Neuron (in vitro differentiated cells): ENCODE data around the gene SH3GL3.

Experiments
- H2AFZ ChIP-seq: one replicate; pipeline ENCODE4 v1.6.1; 2013; ENCODE audit warnings: low read depth, mild to moderate bottlenecking, inconsistent platforms, low read length, moderate library complexity
- H3K27me3 ChIP-seq: one replicate; pipeline ENCODE4 v1.6.1; 2013; ENCODE audit warnings: low read length; ENCODE audit not compliant: insufficient read depth
- H3K36me3 ChIP-seq: one replicate; pipeline ENCODE4 v1.6.1; 2013; ENCODE audit warnings: low read length; ENCODE audit not compliant: insufficient read depth
- H3K4me1 ChIP-seq: one replicate; pipeline ENCODE4 v1.6.1; 2013; ENCODE audit warnings: low read length; ENCODE audit not compliant: insufficient read depth
- H3K4me3 ChIP-seq: 2 replicates; pipeline ENCODE4 v1.5.1; 2013; ENCODE audit warnings: mild to moderate bottlenecking, low read length, moderate library complexity
- H3K9me3 ChIP-seq: one replicate; pipeline ENCODE4 v1.6.1; 2013; ENCODE audit warnings: low read length

Gene SH3GL3

GRCh38 chr15:83565553-83566159, 118.5 kb downstream of the SH3GL3 start:
- Histone ChIP-seq H3K4me1 (no peaks in the 10 kb centered on the region), H3K27me3 (peaks cover 3% of the 10 kb centered on the region), H3K9me3 (no peaks in the 10 kb centered on the region), H3K36me3 (no peaks in the 10 kb centered on the region), H3K4me3 (no peak overlapping the region), H2AFZ (no peak overlapping the region)

GRCh38 chr15:83567318-83567717, 120.2 kb downstream of the SH3GL3 start:
- Histone ChIP-seq H3K4me1 (no peaks in the 10 kb centered on the region), H2AFZ (no peak overlapping the region), H3K27me3 (peaks cover 3% of the 10 kb centered on the region), H3K9me3 (no peaks in the 10 kb centered on the region), H3K4me3 (no peak overlapping the region), H3K36me3 (no peaks in the 10 kb centered on the region)

- no peaks in the 10 kb centered on the region for H3K27me3 ChIP-seq
- no peaks in the 10 kb centered on the region for H3K4me1 ChIP-seq
- H3K36me3 ChIP-seq = no peaks in the 10 kb centered on the region
- no peak overlapping the region for H3K4me3 ChIP-seq
- no peaks in the 10 kb centered on the region for H3K9me3 ChIP-seq
- H2AFZ ChIP-seq = no peak overlapping the region
Measured at GRCh38 chr15:83569341-83569740, 122.2 kb downstream of the SH3GL3 start.

- Histone ChIP-seq H3K9me3 (no peaks in the 10 kb centered on the region), H3K36me3 (no peaks in the 10 kb centered on the region), H2AFZ (no peak overlapping the region), H3K4me3 (no peak overlapping the region), H3K4me1 (no peaks in the 10 kb centered on the region), H3K27me3 (no peaks in the 10 kb centered on the region)
Measured at GRCh38 chr15:83570756-83571155, 123.6 kb downstream of the SH3GL3 start.

GRCh38 chr15:83571820-83572707, 124.9 kb downstream of the SH3GL3 start:
- H3K36me3 ChIP-seq = no peaks in the 10 kb centered on the region
- no peaks in the 10 kb centered on the region for H3K27me3 ChIP-seq
- H3K9me3 ChIP-seq = no peaks in the 10 kb centered on the region
- H3K4me3 ChIP-seq = no peak overlapping the region
- H2AFZ ChIP-seq = no peak overlapping the region
- H3K4me1 ChIP-seq = no peaks in the 10 kb centered on the region

GRCh38 chr15:83574345-83574744, 127.2 kb downstream of the SH3GL3 start:
- Histone ChIP-seq H3K9me3 (no peaks in the 10 kb centered on the region), H2AFZ (no peak overlapping the region), H3K27me3 (no peaks in the 10 kb centered on the region), H3K4me3 (no peak overlapping the region), H3K4me1 (no peaks in the 10 kb centered on the region), H3K36me3 (no peaks in the 10 kb centered on the region)

- H3K9me3 ChIP-seq = no peaks in the 10 kb centered on the region
- no peak overlapping the region for H2AFZ ChIP-seq
- no peaks in the 10 kb centered on the region for H3K4me1 ChIP-seq
- no peaks in the 10 kb centered on the region for H3K36me3 ChIP-seq
- no peak overlapping the region for H3K4me3 ChIP-seq
- no peaks in the 10 kb centered on the region for H3K27me3 ChIP-seq
Measured at GRCh38 chr15:83578691-83579090, 131.6 kb downstream of the SH3GL3 start.

- H3K4me3 ChIP-seq = no peak overlapping the region
- H3K27me3 ChIP-seq = no peaks in the 10 kb centered on the region
- no peaks in the 10 kb centered on the region for H3K4me1 ChIP-seq
- H2AFZ ChIP-seq = no peak overlapping the region
- no peaks in the 10 kb centered on the region for H3K9me3 ChIP-seq
- H3K36me3 ChIP-seq = no peaks in the 10 kb centered on the region
Measured at GRCh38 chr15:83581381-83581780, 134.2 kb downstream of the SH3GL3 start.

- Histone ChIP-seq H2AFZ (no peak overlapping the region), H3K27me3 (no peaks in the 10 kb centered on the region), H3K4me3 (no peak overlapping the region)
Measured at GRCh38 chr15:83582381-83582780, 135.2 kb downstream of the SH3GL3 start.

GRCh38 chr15:83585601-83586335, 138.6 kb downstream of the SH3GL3 start:
- Histone ChIP-seq H3K27me3 (no peaks in the 10 kb centered on the region), H2AFZ (no peak overlapping the region), H3K4me3 (no peak overlapping the region), H3K9me3 (no peaks in the 10 kb centered on the region), H3K4me1 (no peaks in the 10 kb centered on the region), H3K36me3 (no peaks in the 10 kb centered on the region)

More at GRCh38 chr15:83582381-83582780, 135.2 kb downstream of the SH3GL3 start:
- H3K9me3 ChIP-seq = no peaks in the 10 kb centered on the region
- no peaks in the 10 kb centered on the region for H3K4me1 ChIP-seq
- H3K36me3 ChIP-seq = no peaks in the 10 kb centered on the region

GRCh38 chr15:83587091-83587490, 139.9 kb downstream of the SH3GL3 start:
- no peaks in the 10 kb centered on the region for H3K9me3 ChIP-seq
- no peaks in the 10 kb centered on the region for H3K36me3 ChIP-seq
- H3K27me3 ChIP-seq = no peaks in the 10 kb centered on the region
- no peak overlapping the region for H3K4me3 ChIP-seq
- no peaks in the 10 kb centered on the region for H3K4me1 ChIP-seq
- H2AFZ ChIP-seq = no peak overlapping the region

GRCh38 chr15:83588441-83588840, 141.3 kb downstream of the SH3GL3 start:
- H2AFZ ChIP-seq = no peak overlapping the region
- no peaks in the 10 kb centered on the region for H3K27me3 ChIP-seq
- no peak overlapping the region for H3K4me3 ChIP-seq
- H3K9me3 ChIP-seq = no peaks in the 10 kb centered on the region
- no peaks in the 10 kb centered on the region for H3K36me3 ChIP-seq
- no peaks in the 10 kb centered on the region for H3K4me1 ChIP-seq

- Histone ChIP-seq H3K36me3 (no peaks in the 10 kb centered on the region), H3K4me1 (no peaks in the 10 kb centered on the region), H3K27me3 (no peaks in the 10 kb centered on the region), H3K4me3 (no peak overlapping the region), H2AFZ (no peak overlapping the region), H3K9me3 (no peaks in the 10 kb centered on the region)
Measured at GRCh38 chr15:83592370-83593040, 145.4 kb downstream of the SH3GL3 start.
